ENCODE results near the gene STK32B.
"Not testable (repeated sequence)": the region's sequence is repeated elsewhere in the genome, so short reads cannot be mapped to it uniquely, and the experiment has no call there.

The STK32B gene

GRCh38 chr4:5051278-5052203 lies at the start of gene STK32B:
TSS of gene STK32B (plus strand) at chr4:5051480.
- DNase-seq, result peak; percentile 36
- CTCF ChIA-PET, result no interaction called here
- Mint-ChIP-seq H3K36me3 (no peaks in the 10 kb centered on the region), H3K27ac (no peak within 1 kb of the TSS), H3K4me1 (peaks cover 9% of the 10 kb centered on the region), H3K9me3 (no peaks in the 10 kb centered on the region), H3K27me3 (peaks cover 55% of the 10 kb centered on the region), H3K4me3 (peak within 1 kb of the TSS; percentile 66)

GRCh38 chr4:5001641-5002040 lies 49.6 kb upstream of the STK32B start:
- H3K27me3 Mint-ChIP-seq, H3K4me1 Mint-ChIP-seq, H3K9me3 Mint-ChIP-seq, H3K27ac Mint-ChIP-seq, DNase-seq, CTCF ChIA-PET, H3K4me3 Mint-ChIP-seq, H3K36me3 Mint-ChIP-seq: not testable (repeated sequence)

GRCh38 chr4:5003372-5003857 lies 47.9 kb upstream of the STK32B start:
- CTCF ChIA-PET, result no interaction called here
- no peak overlapping the region for H3K4me3 Mint-ChIP-seq
- H3K9me3 Mint-ChIP-seq, result no peaks in the 10 kb centered on the region
- no peaks in the 10 kb centered on the region for H3K36me3 Mint-ChIP-seq
- no peaks in the 10 kb centered on the region for H3K4me1 Mint-ChIP-seq
- no peak overlapping the region for H3K27ac Mint-ChIP-seq
- no peak for DNase-seq
- peaks cover 4% of the 10 kb centered on the region for H3K27me3 Mint-ChIP-seq

GRCh38 chr4:5003918-5004317 lies 47.4 kb upstream of the STK32B start:
- no peaks in the 10 kb centered on the region for H3K4me1 Mint-ChIP-seq
- H3K27me3 Mint-ChIP-seq, result peaks cover 4% of the 10 kb centered on the region

GRCh38 chr4:5004496-5004895 lies 46.8 kb upstream of the STK32B start:
- Mint-ChIP-seq H3K27me3 (peaks cover 4% of the 10 kb centered on the region), H3K36me3 (no peaks in the 10 kb centered on the region), H3K4me1 (no peaks in the 10 kb centered on the region), H3K27ac (no peak overlapping the region), H3K9me3 (no peaks in the 10 kb centered on the region), H3K4me3 (no peak overlapping the region)
- DNase-seq, result no peak
- CTCF ChIA-PET, result no interaction called here

More at GRCh38 chr4:5003918-5004317, 47.4 kb upstream of the STK32B start:
- CTCF ChIA-PET, result no interaction called here
- H3K4me3 Mint-ChIP-seq, result no peak overlapping the region
- no peak for DNase-seq
- no peak overlapping the region for H3K27ac Mint-ChIP-seq
- H3K9me3 Mint-ChIP-seq, result no peaks in the 10 kb centered on the region
- H3K36me3 Mint-ChIP-seq, result no peaks in the 10 kb centered on the region

GRCh38 chr4:5006932-5007331 lies 44.3 kb upstream of the STK32B start:
- H3K27ac Mint-ChIP-seq, H3K4me1 Mint-ChIP-seq, H3K4me3 Mint-ChIP-seq: not testable (repeated sequence)

GRCh38 chr4:5009796-5010195 lies 41.5 kb upstream of the STK32B start:
- Mint-ChIP-seq H3K9me3 (no peaks in the 10 kb centered on the region), H3K36me3 (no peaks in the 10 kb centered on the region), H3K27ac (no peak overlapping the region), H3K27me3 (no peaks in the 10 kb centered on the region), H3K4me1 (no peaks in the 10 kb centered on the region), H3K4me3 (no peak overlapping the region)
- CTCF ChIA-PET, result no interaction called here
- no peak for DNase-seq

More at GRCh38 chr4:5006932-5007331, 44.3 kb upstream of the STK32B start:
- H3K9me3 Mint-ChIP-seq, DNase-seq, H3K27me3 Mint-ChIP-seq, H3K36me3 Mint-ChIP-seq, CTCF ChIA-PET: not testable (repeated sequence)

GRCh38 chr4:5010984-5011383 lies 40.3 kb upstream of the STK32B start:
- Mint-ChIP-seq H3K9me3 (no peaks in the 10 kb centered on the region), H3K4me3 (no peak overlapping the region), H3K4me1 (no peaks in the 10 kb centered on the region), H3K27me3 (no peaks in the 10 kb centered on the region), H3K27ac (no peak overlapping the region), H3K36me3 (no peaks in the 10 kb centered on the region)
- DNase-seq, result no peak
- CTCF ChIA-PET, result no interaction called here

- no peak for DNase-seq
- Mint-ChIP-seq H3K4me3 (no peak overlapping the region), H3K36me3 (no peaks in the 10 kb centered on the region), H3K4me1 (no peaks in the 10 kb centered on the region), H3K27ac (no peak overlapping the region), H3K27me3 (peaks cover 6% of the 10 kb centered on the region), H3K9me3 (no peaks in the 10 kb centered on the region)
- CTCF ChIA-PET, result no interaction called here
Observed at GRCh38 chr4:5012244-5012898, 38.9 kb upstream of the STK32B start.

- no peaks in the 10 kb centered on the region for H3K4me1 Mint-ChIP-seq
- CTCF ChIA-PET, result no interaction called here
- no peaks in the 10 kb centered on the region for H3K9me3 Mint-ChIP-seq
- H3K27ac Mint-ChIP-seq, result no peak overlapping the region
- H3K36me3 Mint-ChIP-seq, result no peaks in the 10 kb centered on the region
- peaks cover 6% of the 10 kb centered on the region for H3K27me3 Mint-ChIP-seq
- no peak overlapping the region for H3K4me3 Mint-ChIP-seq
- DNase-seq, result no peak
Observed at GRCh38 chr4:5012958-5013357, 38.3 kb upstream of the STK32B start.

GRCh38 chr4:5014007-5014682 lies 37.1 kb upstream of the STK32B start:
- Mint-ChIP-seq H3K9me3 (no peaks in the 10 kb centered on the region), H3K4me3 (no peak overlapping the region)

GRCh38 chr4:5018096-5018495 lies 33.2 kb upstream of the STK32B start:
- Mint-ChIP-seq H3K4me3 (no peak overlapping the region), H3K9me3 (no peaks in the 10 kb centered on the region), H3K27me3 (peaks cover 28% of the 10 kb centered on the region), H3K27ac (no peak overlapping the region), H3K4me1 (no peaks in the 10 kb centered on the region), H3K36me3 (no peaks in the 10 kb centered on the region)
- CTCF ChIA-PET, result no interaction called here
- no peak for DNase-seq

More at GRCh38 chr4:5014007-5014682, 37.1 kb upstream of the STK32B start:
- CTCF ChIA-PET, result no interaction called here
- no peak for DNase-seq
- no peak overlapping the region for H3K27ac Mint-ChIP-seq
- no peaks in the 10 kb centered on the region for H3K36me3 Mint-ChIP-seq
- no peaks in the 10 kb centered on the region for H3K4me1 Mint-ChIP-seq
- peaks cover 17% of the 10 kb centered on the region for H3K27me3 Mint-ChIP-seq

GRCh38 chr4:5018603-5019002 lies 32.7 kb upstream of the STK32B start:
- no peaks in the 10 kb centered on the region for H3K4me1 Mint-ChIP-seq
- CTCF ChIA-PET, result no interaction called here
- no peak overlapping the region for H3K4me3 Mint-ChIP-seq

GRCh38 chr4:5019274-5019673 lies 32.0 kb upstream of the STK32B start, which contains the start of gene CYTL1:
TSS of gene CYTL1 (minus strand) at chr4:5019458. CDS start at chr4:5019445, 13 bp downstream.
- no peak for DNase-seq
- no peaks in the 10 kb centered on the region for H3K9me3 Mint-ChIP-seq
- H3K27me3 Mint-ChIP-seq, result peaks cover 28% of the 10 kb centered on the region
- H3K36me3 Mint-ChIP-seq, result no peaks in the 10 kb centered on the region
- CTCF ChIA-PET, result no interaction called here
- H3K4me1 Mint-ChIP-seq, result no peaks in the 10 kb centered on the region
- no peak within 1 kb of the TSS for H3K4me3 Mint-ChIP-seq
- H3K27ac Mint-ChIP-seq, result peak within 1 kb of the TSS; percentile 69

More at GRCh38 chr4:5018603-5019002, 32.7 kb upstream of the STK32B start:
- no peak for DNase-seq
- no peaks in the 10 kb centered on the region for H3K9me3 Mint-ChIP-seq
- no peaks in the 10 kb centered on the region for H3K36me3 Mint-ChIP-seq
- peaks cover 28% of the 10 kb centered on the region for H3K27me3 Mint-ChIP-seq
- H3K27ac Mint-ChIP-seq, result no peak overlapping the region

All from activated naive CD4-positive, alpha-beta T cell treated with anti-CD3 and anti-CD28 coated beads, Interleukin-2, amount 10 ng/mL, durations not matched to agents 7 days and 5 days (primary cell).